Neural cell (in vitro differentiated cells): ENCODE measurements around the gene BST2. TPM values are rescaled to one million over a fixed set of nuclear protein-coding genes. Genes with fewer than 3 reads are reported as not detected.

Experiments
- H2AFZ ChIP-seq: fragments of 200-600, 300-800 bp; sonication (generic), shearing (Covaris generic); 2 replicates; pipeline ENCODE4 v1.6.0; 2014; ENCODE audit warnings: low read depth, mild to moderate bottlenecking, antibody characterized with exemption, low read length, moderate library complexity
- H3F3A ChIP-seq: fragments of 200-600 bp; shearing (Covaris generic); 2 replicates; pipeline ENCODE4 v1.6.1; 2016; ENCODE audit warnings: mild to moderate bottlenecking, moderate library complexity, mixed read lengths, antibody characterized with exemption, low read length; ENCODE audit not compliant: insufficient read depth, poor library complexity, severe bottlenecking
- H3K27ac ChIP-seq: fragments of 200-600, 300-800 bp; sonication (generic), shearing (Covaris generic); 2 replicates; pipeline ENCODE4 v1.5.1; 2014; ENCODE audit warnings: mild to moderate bottlenecking, low read length, moderate library complexity
- H3K27me3 ChIP-seq: fragments of 300-800, 200-600 bp; sonication (generic), shearing (Covaris generic); 2 replicates; pipeline ENCODE4 v1.6.0; 2014; ENCODE audit warnings: mild to moderate bottlenecking, low read depth, low read length, moderate library complexity; ENCODE audit not compliant: insufficient read depth
- H3K36me3 ChIP-seq: fragments of 300-800, 200-600 bp; sonication (generic), shearing (Covaris generic); 2 replicates; pipeline ENCODE4 v1.5.1; 2014; ENCODE audit warnings: mild to moderate bottlenecking, antibody characterized with exemption, low read length, moderate library complexity; ENCODE audit not compliant: insufficient read depth
- H3K4me2 ChIP-seq: fragments of 300-800, 200-600 bp; sonication (generic), shearing (Covaris generic); 2 replicates; pipeline ENCODE4 v1.6.0; 2014; ENCODE audit warnings: mild to moderate bottlenecking, low read length
- H3K4me3 ChIP-seq: fragments of 300-800, 200-600 bp; sonication (generic), shearing (Covaris generic); 2 replicates; pipeline ENCODE4 v1.5.1; 2014; ENCODE audit warnings: mild to moderate bottlenecking, low read length, moderate library complexity
- H3K79me2 ChIP-seq: fragments of 200-600 bp; shearing (Covaris generic); replicated peaks from 2 replicates; pipeline ENCODE4 v1.6.0; 2014; ENCODE audit warnings: mild to moderate bottlenecking, low read length, moderate library complexity; ENCODE audit not compliant: insufficient read depth
- H3K9ac ChIP-seq: fragments of 300-800, 200-600 bp; sonication (generic), shearing (Covaris generic); 2 replicates; pipeline ENCODE4 v1.6.1; 2016; ENCODE audit warnings: mild to moderate bottlenecking, low read length, mixed read lengths
- H3K9me2 ChIP-seq: fragments of 200-600 bp; shearing (Covaris generic); 2 replicates; pipeline ENCODE4 v1.6.1; 2016; ENCODE audit warnings: mild to moderate bottlenecking, low read length, mixed read lengths; ENCODE audit not compliant: insufficient read depth
- H3K9me3 ChIP-seq: fragments of 200-600, 300-800 bp; sonication (generic), shearing (Covaris generic); 2 replicates; pipeline ENCODE4 v1.6.1; 2016; ENCODE audit warnings: mild to moderate bottlenecking, mixed run types, low read length, moderate library complexity, mixed read lengths
- H4K20me1 ChIP-seq: fragments of 200-600 bp; shearing (Covaris generic); 2 replicates; pipeline ENCODE4 v1.6.1; 2016; ENCODE audit warnings: mild to moderate bottlenecking, mixed run types; ENCODE audit not compliant: insufficient read depth
- CTCF ChIP-seq: fragments of 450-650 bp; IDR thresholded peaks from 2 replicates; pipeline ENCODE4 v1.5.1; 2014; ENCODE audit warnings: antibody characterized with exemption, mild to moderate bottlenecking, moderate library complexity; ENCODE audit not compliant: poor library complexity, severe bottlenecking
- EP300 ChIP-seq: fragments of 450-650 bp; conservative IDR thresholded peaks from 2 replicates; pipeline ENCODE4 v1.6.1; 2014; ENCODE audit warnings: antibody characterized with exemption, mild to moderate bottlenecking, moderate library complexity; ENCODE audit not compliant: poor library complexity, severe bottlenecking
- EZH2 ChIP-seq: fragments of 200-600, 300-800 bp; shearing (Covaris generic), sonication (generic); IDR thresholded peaks from 2 replicates; pipeline ENCODE4 v1.6.1; 2014; ENCODE audit warnings: antibody characterized with exemption, low read length, borderline replicate concordance, mild to moderate bottlenecking; ENCODE audit not compliant: insufficient read depth, poor library complexity, severe bottlenecking
- MXI1 ChIP-seq: fragments of 450-650 bp; conservative IDR thresholded peaks from 2 replicates; pipeline ENCODE4 v1.6.1; 2014; ENCODE audit warnings: antibody characterized with exemption, mild to moderate bottlenecking; ENCODE audit not compliant: poor library complexity, severe bottlenecking
- POLR2AphosphoS5 ChIP-seq: IDR thresholded peaks from 2 replicates; pipeline ENCODE4 v1.6.1; 2012
- RAD21 ChIP-seq: fragments of 450-650 bp; conservative IDR thresholded peaks from 2 replicates; pipeline ENCODE4 v1.6.1; 2014; ENCODE audit warnings: antibody characterized with exemption, mild to moderate bottlenecking, moderate library complexity
- REST ChIP-seq: IDR thresholded peaks from 2 replicates; pipeline ENCODE4 v1.6.1; 2012; ENCODE audit warnings: borderline replicate concordance
- SMC3 ChIP-seq: fragments of 450-650 bp; conservative IDR thresholded peaks from 2 replicates; pipeline ENCODE4 v1.6.1; 2014; ENCODE audit warnings: antibody characterized with exemption, mild to moderate bottlenecking, moderate library complexity; ENCODE audit not compliant: poor library complexity
- TAF1 ChIP-seq: IDR thresholded peaks from 2 replicates; pipeline ENCODE4 v1.6.1; 2012; ENCODE audit warnings: low read depth
- polyA plus RNA-seq: library from polyadenylated mRNA; depleted of rRNA; stranded (reverse); fragments of >200 nt; gene quantifications from 2 replicates; pipeline ENCODE4 v1.2.3, GENCODE V29; 2014

Gene BST2
- polyA plus RNA-seq, 1 donor from 2014 or later, result not detected

GRCh38 chr19:17421942-17422341 lies 16.5 kb upstream of the BST2 start:
- H3K4me2 ChIP-seq, result no peak overlapping the region
- H2AFZ ChIP-seq, result no peak overlapping the region
- no peak overlapping the region for H3K27ac ChIP-seq
- H3K36me3 ChIP-seq, result no peaks in the 10 kb centered on the region
- H3K9me2 ChIP-seq, result no peaks in the 10 kb centered on the region
- no peak overlapping the region for H3K9ac ChIP-seq
- no peaks in the 10 kb centered on the region for H3K9me3 ChIP-seq
- H3K27me3 ChIP-seq, result no peaks in the 10 kb centered on the region
- peaks cover 3% of the 10 kb centered on the region for H3F3A ChIP-seq
- H3K79me2 ChIP-seq, result no peaks in the 10 kb centered on the region
- H4K20me1 ChIP-seq, result no peaks in the 10 kb centered on the region
- TF ChIP-seq EP300, result no peak
- no peak for TF ChIP-seq RAD21
- no peak for TF ChIP-seq MXI1
- TF ChIP-seq POLR2AphosphoS5, result no peak
- TF ChIP-seq TAF1, result no peak
- TF ChIP-seq SMC3, result no peak
- no peak for TF ChIP-seq REST
- no peak for TF ChIP-seq CTCF
- no peak for TF ChIP-seq EZH2
- H3K4me3 ChIP-seq, result no peak overlapping the region

- TF ChIP-seq EZH2 (no peak), TAF1 (no peak), SMC3 (no peak), CTCF (no peak), REST (no peak), POLR2AphosphoS5 (no peak), MXI1 (no peak), EP300 (no peak), RAD21 (no peak)
- Histone ChIP-seq H3K4me2 (no peak overlapping the region), H3K27me3 (no peaks in the 10 kb centered on the region), H3K79me2 (no peaks in the 10 kb centered on the region), H3K36me3 (no peaks in the 10 kb centered on the region), H3K9me3 (no peaks in the 10 kb centered on the region), H3K9me2 (no peaks in the 10 kb centered on the region), H3K4me3 (peak overlapping the region; percentile 92), H3K27ac (no peak overlapping the region), H4K20me1 (no peaks in the 10 kb centered on the region), H3K9ac (peak overlapping the region; percentile 69), H3F3A (peaks cover 3% of the 10 kb centered on the region), H2AFZ (peak overlapping the region; percentile 93)
These were observed 15.1 kb upstream of the BST2 start for GRCh38 chr19:17420475-17420924.
